Measurements from ENCODE around the gene HTRA3.

DNA sequence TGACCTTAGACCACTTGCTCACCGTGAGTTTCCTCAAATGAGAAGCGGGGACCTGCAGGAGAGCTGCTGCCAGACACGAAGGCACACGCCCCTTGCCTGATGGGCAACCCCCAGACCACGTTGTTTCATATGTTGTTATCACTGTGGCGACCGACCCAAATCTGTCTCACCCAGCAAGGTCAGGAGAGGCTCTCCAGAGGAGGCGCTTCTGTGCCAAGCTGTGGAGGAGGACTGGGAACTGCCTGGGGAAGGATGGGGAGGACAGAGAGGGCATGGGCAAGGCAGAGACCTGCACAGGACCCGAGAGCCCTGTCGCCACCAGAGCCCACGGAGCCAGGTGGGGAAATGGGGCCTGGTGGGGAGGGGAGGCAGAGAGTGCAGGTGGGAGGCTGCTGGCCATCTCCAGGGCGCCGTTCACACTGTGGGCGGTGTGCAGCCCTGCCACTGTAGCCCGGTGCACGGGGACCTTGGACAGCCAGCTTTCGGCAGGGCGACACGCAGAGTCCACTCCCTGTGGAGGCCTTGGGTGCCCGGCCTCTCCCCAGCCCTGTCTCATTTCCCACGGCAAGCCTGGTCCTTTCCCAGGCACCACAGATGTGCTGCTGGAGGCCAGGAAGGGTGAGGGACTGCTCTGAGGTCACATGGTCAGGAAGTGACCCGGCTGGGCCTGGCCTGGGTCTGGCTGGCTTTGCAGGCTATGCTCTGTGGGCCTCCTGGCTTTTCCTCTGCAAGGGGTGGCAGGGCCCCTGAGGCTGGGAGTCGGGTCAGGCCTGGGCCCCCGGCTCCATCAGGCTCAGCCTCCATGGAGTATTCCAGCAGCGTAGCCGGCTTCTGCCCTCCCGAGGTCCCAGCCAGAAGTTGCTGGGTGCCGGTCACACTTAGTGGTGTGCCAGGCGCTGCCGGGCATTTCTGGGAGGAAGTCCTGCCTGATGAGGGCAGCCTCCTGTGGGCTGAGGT, 3.2 kb downstream of the HTRA3 start:
- TF ChIP-seq, protein P1, sequence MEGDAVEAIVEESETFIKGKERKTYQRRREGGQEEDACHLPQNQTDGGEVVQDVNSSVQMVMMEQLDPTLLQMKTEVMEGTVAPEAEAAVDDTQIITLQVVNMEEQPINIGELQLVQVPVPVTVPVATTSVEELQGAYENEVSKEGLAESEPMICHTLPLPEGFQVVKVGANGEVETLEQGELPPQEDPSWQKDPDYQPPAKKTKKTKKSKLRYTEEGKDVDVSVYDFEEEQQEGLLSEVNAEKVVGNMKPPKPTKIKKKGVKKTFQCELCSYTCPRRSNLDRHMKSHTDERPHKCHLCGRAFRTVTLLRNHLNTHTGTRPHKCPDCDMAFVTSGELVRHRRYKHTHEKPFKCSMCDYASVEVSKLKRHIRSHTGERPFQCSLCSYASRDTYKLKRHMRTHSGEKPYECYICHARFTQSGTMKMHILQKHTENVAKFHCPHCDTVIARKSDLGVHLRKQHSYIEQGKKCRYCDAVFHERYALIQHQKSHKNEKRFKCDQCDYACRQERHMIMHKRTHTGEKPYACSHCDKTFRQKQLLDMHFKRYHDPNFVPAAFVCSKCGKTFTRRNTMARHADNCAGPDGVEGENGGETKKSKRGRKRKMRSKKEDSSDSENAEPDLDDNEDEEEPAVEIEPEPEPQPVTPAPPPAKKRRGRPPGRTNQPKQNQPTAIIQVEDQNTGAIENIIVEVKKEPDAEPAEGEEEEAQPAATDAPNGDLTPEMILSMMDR (IDR thresholded peaks at IDR 0.05): no peak
- TF ChIP-seq POLR2A (IDR thresholded peaks at IDR 0.05): no peak

Measured in lower leg skin (tissue), 3 donors.